HG02623 (cell line): ENCODE results near the gene CYBC1.
"Not testable (repeated sequence)": the region's sequence is repeated elsewhere in the genome, so short reads cannot be mapped to it uniquely, and the experiment has no call there.

Experiments used
- ATAC-seq: cut with Tn5 transposase; IDR thresholded peaks from one replicate; pipeline ENCODE4 v1.9.1; 2021; ENCODE audit warnings: moderate library complexity; ENCODE audit not compliant: unreplicated experiment

Gene CYBC1

DNA sequence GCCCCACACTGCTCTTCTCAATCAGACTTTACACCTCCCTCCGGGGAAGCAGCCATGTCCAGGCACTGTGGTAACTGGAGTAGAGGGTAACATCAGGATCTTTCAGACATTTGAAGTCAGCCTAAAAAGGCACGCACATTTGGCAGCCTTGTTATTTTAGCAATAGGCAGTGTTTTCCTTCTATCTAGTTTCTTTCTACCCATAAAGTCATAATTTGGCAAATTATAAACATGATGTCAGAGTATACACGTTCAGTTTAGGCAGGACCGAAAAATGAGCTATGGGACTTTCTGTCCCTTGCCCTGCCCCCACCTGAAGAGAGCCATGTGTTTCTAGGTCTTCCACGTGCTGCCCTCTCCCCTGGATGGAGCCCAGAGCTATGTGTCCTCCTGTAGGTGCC, 29.1 kb upstream of the CYBC1 start:
- no peak for ATAC-seq

DNA sequence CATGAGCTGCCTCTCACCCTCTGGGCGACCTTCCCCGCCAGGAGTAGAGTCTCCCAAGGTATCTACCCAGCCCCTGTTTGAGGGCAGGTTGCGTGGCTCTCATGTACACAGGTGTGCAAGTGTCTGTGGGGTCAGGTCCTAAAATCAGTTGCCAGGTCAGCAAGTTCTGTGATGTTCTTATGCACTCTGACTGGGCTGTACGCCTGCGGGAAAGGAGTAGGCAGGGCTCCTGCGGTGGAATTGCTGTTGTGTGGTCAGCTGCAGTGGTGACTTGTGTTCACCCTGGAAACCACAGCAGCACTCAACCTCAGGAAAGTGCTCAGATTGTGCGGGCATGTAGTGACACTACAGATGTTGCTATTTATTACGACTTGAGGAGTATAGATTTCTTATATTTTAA, 27.4 kb upstream of the CYBC1 start:
- ATAC-seq = no peak

DNA sequence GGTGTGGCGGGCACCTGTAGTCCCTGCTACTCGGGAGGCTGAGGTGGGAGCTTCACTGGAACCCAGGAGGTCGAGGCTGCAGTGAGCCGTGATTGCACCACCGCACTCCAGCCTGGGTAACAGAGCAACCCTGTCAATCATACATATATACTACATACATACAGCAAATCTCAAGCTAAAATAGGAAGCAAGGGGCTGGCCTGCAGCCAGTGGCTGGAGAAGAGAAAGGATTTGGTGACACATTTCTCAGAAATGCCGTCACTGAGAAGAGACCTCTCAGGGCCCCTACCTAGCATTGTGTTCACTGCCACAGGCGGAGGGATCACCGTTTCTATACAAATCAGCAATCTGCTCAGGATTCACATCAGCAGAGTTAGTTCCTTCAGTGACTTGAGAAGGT, 24.9 kb upstream of the CYBC1 start:
- ATAC-seq = no peak

DNA sequence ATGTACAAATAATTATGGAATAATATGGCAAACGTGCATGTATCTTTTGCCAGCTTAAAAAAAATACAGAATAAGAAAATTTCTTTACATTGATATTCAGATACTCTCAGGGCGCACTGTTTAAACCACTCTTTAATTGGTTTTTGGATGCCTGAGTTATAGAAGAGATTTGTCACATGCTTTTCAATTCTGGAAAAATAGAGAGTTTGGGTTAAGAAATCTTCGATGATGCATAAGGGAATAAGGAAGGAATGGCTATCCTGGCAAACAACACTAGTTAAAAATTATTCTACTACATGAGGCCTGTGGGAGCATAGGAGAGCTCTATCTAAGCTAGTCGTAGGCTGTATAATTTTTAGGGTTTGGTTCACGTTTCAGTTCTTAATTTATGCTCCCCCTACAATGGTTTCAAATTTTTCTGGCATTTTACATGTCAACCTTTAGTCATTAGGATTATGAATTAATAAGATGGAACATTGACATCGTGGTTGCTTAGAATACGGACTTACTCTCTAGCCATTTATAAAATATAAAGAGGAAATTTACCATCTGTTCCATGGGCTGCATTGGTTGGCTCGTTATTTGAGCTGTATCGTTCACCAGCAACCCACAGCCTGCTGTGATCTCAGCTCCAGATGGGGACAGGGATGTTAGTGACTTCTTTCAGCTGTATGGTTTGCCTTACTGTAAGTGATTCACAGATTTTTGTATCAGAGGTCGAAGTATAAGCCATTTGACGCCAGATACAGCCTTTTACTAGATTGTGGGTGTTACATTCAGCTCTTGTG, 23.9 kb upstream of the CYBC1 start:
- no peak for ATAC-seq

DNA sequence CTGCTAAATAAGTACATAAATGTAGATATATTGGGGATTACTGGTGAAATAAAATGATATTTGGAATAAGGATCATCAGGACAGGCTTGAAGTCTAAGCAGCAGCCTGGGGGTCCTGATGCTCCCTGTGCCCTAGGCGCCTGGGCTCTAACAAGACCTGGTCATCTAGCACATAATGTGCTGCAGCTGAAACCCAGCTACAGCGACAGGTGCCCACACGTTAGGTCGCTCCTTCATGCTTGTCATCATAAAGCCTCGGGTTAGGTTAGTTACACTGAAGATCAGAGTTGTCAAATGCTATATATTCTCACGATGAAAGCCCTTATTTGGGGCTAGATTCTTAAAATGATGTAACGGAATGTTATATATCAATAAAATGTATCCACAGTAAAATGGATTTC, 19.5 kb upstream of the CYBC1 start:
- no peak for ATAC-seq

DNA sequence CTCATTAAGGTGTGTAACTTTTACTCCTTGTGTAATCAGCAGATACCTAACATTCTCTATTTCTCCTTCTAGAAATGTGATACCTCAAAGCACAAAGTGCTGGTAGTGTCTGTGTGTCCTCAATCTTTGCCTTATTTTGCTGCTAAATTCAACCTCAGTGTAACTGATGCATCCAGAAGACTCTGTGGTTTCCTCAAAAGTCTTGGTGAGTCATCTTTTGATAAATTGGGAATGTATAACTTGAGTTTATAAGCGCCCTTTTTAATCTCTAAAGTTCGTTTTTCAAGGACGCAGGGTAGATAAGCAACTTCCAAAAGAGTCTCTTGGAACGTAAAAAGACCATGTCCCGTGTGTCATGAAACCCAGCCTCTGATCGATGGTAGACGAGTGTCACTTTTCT, 18.1 kb upstream of the CYBC1 start:
- no peak for ATAC-seq

DNA sequence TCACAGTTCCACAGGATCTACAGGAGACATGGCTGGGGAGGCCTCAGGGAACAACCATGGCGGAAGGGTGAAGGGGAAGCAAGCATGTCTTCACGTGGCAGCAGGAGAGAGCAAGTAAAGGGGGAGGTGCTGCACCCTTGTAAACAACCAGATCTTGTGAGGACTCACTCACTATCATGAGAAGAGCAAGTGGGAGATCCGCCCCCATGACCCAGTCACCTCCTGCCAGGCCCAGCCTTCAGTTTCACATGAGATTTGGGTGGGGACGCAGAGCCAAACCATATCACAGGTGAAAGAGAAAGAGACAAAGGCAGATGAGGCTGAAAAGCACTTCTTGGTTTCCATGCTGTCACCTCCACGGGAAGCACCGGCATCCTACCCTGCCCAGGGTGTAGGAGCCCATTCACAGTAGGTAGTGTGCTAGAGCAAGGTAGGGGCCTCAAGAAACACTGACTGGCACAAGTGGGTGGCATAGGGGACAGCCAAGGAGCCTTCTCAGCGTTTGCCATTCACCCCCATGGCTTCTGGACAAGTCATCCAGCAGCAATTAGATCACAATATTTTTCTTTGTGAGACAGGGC, 14.6 kb upstream of the CYBC1 start:
- no peak for ATAC-seq

DNA sequence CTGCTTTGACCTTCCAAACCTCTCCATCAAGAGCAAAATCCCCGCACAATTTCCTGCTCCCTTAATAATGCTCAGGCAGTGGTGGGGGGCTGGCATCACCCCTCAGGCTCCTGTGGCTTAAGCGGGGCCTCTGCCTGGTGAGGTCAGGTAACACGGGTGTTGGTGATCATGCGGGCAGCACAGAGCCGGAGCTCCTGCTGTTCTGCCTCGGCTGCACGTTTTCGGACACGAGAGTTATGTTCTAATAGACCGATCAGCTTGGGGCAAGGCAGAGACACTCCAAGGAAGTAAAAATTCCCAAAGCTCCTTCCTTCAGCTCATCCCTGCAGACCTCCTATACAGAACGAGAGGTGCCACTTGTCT, 14.0 kb upstream of the CYBC1 start:
- no peak for ATAC-seq

DNA sequence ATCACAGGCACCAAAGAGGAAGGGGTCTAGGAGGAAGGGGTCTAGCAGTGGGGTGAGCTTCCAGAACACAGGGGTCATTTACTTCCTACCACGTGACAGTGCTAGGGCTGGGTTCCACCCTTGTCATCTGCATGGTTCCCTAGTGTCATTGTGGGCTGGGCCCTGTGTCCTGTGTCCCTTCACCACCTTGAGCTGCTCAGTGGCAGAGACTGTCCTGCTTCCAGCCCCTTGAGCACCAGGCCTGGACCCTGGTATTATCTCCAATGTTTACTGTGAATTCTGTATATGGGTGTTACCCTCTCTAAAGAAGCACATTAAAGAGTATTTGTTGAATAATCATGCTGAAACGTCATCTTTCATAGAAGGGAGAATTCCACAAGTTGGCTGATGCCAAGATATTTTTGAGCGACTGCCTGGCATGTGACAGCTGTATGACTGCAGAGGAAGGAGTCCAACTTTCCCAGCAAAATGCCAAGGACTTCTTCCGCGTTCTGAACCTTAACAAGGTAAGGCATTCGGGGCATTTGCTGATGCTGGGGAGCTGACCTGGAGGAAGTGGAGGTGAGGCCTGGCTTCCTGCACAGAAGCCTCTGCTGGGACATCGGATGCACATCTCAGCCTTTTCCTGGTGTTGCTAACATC, 13.5 kb upstream of the CYBC1 start:
- ATAC-seq = no peak

DNA sequence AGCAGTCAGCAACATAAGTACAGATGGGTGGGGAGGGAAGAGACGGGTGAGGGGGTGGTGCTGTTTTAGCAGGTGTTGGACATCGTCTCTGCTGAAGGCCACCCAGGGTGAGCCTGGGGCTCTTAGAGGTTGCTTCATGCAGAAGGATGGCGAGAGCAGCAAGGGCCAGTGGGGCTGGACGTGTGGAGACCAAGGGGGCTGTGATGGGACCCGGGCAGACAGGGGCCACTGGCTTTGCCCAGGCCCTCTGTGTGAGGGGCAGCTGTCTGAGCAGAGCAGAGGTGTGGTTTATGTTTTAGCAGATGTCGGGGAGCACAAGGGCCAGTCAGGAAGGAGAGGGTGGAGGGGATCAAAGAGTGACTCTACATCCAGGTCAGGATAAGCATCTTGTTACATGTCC, 12.8 kb upstream of the CYBC1 start:
- no peak for ATAC-seq

DNA sequence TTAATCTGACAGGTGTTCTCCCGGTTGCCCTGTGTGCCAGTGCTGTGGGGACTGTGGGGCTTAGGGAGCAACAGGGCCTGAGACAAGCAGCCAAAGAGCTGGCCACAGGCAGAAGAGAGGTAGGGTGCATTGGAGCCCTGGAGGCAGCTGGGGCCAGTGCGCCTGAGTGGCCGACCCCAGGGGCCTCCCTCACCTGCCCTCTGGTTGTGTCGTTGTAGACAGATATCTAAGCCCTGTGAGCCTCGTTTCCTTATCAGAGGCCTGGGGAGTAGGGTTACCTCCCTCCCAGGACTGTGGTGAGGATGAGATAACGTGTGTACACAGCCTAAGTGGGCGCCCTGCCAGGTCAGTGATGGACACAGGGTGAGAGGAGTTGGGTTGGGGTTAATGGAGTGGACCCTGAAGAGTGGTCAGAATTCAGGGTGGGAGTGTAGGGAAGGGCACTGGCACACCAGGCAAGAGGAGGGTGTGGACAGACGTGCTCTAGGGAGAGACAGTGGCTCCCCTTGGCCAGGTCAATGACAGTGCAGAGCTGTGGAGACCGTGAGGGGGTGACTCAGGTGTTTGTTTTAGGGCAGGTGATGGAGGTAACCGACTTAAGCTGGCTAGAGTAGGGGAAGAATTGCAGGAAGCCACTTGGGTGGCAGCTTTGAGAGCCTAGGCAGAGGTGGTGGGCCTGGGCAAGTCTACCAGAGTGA, 11.4 kb upstream of the CYBC1 start:
- ATAC-seq = no peak

DNA sequence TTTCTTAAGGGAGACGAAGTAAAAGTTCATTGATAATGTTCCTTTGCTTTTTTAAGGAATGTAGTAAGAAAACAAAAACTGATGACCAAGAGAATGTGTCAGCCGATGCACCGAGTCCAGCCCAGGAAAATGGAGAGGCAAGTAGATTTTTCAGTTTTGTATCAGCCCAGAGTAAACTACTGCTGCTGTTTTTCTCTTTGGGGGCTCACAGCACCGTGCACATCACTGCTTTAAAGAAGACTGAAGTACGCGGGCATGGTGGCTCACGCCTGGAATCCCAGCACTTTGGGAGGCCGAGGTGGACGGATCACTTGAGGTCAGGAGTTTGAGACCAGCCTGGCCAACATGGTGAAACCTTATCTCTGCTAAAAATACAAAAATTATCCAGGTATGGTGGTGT, 9.4 kb upstream of the CYBC1 start:
- not testable (repeated sequence) for ATAC-seq

DNA sequence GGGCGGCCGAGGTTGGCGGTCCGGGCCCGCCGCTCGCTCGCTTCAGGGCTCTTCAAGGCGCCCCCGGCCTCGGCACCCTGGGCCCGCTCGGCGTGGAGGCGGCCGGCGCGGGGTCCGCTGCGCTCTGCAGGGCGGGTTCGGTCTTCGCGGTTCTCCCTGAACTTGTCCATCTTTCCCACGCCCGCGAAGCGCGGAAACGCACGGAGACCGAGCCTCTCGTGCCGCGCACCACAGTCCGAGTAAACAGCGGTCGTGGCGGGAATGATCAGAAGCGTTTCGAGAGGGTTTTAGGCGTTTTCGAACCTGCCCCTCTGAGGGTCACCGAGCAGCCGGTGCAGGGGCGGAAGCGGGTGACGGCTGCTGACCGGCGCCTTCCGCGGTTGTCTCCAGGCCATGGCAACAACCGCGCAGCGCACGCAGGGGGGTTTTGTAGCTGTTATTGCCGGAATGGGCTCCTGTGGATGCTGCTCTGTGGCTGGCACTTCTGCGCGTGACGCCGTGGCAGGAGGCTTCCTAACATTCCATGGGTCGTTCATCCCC, 8.4 kb upstream of the CYBC1 start:
- peak; percentile 6 for ATAC-seq

DNA sequence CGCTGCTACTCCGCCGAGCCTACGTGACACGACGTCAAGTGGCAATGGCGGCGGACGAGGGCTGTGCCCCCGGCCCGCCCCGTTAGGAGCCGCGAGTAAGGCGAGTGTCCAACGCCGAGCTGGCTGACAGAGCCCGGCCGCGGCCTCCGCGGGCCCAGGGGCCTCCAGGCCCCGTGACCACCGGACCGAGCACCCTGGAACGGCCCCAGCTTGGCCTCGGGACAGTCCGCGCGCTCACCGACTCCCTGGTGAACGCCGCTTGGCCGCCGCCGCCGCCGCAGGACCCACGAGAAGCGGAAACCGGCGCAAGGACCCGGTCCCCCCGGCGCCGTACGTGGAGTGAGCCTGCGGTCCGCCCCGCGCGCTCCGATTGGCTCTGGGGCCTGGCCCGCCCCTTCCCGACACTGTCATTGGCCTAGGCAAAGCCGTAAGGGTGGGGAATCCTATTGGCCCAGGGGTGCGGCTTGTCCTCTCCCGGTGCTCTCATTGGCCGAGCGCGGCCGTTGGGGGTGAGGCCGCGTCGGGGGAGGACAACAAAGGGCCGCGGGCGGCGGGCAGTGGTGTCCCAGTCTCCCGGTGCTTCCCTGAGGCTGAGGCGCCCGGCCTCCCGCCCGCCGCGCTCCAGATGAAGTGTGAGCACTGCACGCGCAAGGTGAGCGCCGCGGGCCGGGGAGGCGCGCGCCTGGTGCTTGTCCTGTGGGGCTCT, 7.8 kb upstream of the CYBC1 start, which contains the start of gene NARF:
NARF (plus strand) TSS at position 563 of the 706 bp plus-strand sequence; CDS start at position 626, 63 bp downstream.
- ATAC-seq = peak; percentile 91

DNA sequence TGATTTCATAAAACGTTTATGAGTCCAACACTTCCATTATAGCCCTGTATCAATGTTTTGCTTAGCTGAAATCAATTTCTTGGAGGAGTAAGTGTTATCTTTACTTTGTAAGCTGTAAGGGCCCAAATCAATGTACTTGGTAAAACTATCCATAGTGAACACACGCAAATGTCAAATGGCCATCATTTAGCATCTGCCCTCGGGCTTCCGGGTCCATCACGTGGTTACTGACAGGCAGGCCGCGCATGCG, 7.3 kb upstream of the CYBC1 start:
- ATAC-seq = no peak

DNA sequence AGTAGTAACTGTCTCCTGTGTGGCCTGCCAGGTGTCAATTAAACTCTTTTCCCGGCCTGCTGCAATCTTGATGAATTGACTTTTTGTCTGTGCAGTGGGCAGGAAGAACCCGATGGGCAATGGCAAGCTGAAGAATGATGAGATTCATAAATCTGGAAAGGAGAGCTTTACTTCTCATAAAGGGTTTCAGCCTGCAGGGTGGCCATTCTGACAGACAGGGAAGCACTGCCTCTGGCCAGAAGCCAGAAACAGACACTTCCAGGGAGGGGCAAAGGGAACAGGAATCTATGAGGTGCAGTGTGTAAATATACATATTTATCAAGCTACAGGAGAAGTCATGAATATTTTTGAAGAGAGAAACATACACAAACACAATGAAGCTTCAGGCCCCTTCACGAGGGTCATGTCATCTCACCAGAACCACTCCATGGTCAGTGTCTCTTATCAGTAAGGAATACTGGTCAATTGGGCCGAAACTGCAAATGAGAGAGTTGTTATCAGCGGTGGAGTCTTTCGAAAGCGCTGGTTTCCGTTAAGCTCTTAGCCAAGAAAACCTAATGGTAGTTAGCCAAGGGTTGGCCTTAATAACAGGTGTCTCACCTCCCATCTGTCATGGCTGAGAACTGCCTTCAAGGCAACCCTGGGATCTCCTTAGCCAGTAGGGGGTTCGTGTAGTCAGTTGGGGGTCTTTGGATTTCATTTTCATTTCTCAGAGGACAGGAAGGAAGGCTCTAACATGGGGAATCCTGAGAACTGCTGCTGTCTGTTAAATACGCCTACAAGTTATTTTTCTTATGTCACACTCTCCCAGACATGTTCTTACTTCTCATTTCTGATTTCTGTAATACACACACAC, 6.7 kb upstream of the CYBC1 start:
- no peak for ATAC-seq

DNA sequence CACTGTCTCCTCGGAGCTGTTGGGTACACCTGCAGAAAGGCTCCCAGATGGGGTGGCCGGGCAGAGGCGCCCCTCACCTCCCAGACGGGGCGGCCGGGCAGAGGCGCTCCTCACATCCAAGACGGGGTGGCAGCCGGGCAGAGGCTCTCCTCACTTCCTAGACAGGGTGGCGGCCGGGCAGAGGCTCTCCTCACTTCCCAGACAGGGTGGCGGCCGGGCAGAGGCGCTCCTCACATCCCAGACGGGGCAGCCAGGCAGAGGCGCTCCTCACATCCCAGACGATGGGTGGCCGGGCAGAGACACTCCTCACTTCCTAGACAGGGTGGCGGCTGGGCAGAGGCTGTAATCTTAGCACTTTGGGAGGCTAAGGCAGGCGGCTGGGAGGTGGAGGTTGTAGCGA, 3.2 kb upstream of the CYBC1 start:
- not testable (repeated sequence) for ATAC-seq

DNA sequence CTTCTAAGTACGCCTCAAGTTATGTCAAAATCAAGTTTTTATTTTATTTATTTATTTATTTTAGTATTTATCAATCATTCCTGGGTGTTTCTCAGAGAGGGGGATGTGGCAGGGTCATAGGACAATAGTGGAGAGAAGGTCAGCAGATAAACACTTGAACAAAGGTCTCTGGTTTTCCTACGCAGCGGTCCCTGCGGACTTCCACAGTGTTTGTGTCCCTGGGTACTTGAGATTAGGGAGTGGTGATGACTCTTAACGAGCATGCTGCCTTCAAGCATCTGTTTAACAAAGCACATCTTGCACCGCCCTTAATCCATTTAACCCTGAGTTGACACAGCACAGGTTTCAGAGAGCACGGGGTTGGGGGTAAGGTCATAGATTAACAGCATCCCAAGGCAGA, 2.6 kb upstream of the CYBC1 start:
- not testable (repeated sequence) for ATAC-seq

DNA sequence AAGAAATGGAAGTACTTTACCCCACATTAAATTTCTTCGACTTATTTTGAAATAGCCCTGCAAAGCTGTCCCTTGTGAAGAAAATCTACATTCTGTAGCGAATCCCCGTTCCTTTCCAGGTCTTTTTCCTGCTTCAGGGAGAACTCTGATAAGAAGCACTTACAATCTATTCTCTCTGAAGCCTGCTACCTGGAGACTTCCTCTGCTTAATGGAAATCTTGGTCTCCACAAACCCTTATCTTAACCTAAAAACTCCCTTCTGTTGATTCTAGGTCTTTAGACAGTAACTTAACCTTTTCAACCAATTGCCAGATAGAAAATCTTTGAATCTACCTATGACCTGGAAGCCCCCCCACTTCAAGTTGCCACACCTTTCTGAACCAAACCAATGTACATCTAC, 1.6 kb upstream of the CYBC1 start:
- no peak for ATAC-seq

DNA sequence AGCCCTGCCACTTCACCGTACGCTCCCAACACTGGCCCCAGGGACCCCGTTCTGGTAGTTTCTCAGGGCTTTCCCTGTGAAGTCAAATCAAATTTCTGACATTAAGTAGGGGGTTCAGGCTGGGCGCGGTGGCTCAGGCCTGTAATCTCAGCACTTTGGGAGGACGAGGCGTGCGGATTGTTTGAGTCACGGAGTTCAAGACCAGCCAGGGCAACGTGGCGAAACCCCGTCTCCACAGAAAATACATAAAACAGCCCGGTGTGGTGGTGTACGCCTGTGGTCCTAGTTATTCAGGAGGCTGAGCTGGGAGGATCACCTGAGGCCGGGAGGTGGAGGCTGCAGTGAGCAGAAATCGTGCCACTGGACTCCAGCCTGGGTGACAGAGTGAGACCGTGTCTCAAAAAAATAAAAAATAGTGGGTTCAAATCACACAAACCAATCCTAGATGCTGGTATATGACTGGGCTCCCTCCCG, 632 bp downstream of the CYBC1 start:
- ATAC-seq = no peak
